COLO829 (cell line): ENCODE data around the gene MAGEA12.
"Not testable (repeated sequence)": the region's sequence is repeated elsewhere in the genome, so short reads cannot be mapped to it uniquely, and the experiment has no call there.

ENCODE experiments used
- DNase-seq: peaks from one replicate; pipeline ENCODE4 v3.0.0; 2012; ENCODE audit warnings: low spot score

Gene MAGEA12

DNA sequence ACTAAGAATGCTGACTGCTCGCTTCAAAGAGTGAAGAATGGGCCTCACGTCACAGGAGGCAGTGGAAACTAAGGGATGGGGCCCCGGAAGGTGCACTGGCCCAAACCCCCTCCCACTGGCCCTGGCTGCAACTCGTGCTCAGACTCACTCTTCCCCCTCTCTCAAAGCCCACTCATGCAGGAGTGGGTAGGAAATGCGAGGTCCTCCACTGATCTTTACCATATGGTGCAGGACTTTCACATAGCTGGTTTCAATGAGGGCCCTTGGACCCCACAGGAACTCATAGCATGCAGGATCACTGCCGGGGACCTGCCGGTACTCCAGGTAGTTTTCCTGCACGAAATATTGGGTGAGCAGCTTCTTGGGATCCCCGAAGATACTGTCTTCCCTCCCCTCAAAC is 33.0 kb downstream of the MAGEA12 start:
- not testable (repeated sequence) for DNase-seq

DNA sequence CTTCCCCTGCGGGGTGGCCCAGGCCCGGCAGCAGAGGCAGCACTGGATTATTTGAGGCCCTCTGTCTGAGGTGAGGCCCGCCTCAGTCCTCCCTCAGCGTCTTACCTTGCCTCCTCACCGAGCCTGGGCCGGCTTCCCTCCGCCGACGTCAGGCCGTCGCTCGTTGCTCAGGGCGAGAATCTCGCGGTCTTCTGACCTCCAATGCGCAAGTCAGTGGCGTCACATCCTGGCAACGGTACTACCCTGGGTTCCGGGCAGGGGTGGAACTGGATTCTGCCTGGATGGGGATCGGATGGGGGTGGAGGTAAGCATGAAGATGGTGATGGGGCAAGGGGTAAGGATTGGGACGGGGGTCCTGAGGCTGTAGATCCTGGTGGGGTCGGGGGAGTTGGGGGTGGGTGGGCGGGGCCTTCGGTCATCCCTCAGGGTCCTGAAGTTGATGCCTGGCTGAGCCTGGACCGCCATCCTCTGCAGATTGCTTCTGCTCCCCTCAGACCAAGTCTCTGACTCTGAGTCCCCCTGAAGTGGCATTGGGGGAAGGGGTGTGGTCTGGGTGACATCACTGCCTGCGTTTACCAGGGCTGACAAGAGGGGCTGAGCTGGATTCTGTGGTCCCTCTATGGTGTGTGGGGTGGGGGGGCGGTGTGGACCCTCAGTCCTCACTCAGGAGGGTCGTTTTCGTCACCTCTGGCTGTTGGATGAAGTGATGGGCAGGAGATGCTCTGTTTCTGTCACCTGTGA is 36.2 kb downstream of the MAGEA12 start, which contains the start of gene MAGEA6:
MAGEA6 (minus strand) TSS at position 141 of the 741 bp plus-strand sequence. CDS start 2,039 bp downstream, outside the sequence.
- DNase-seq = not testable (repeated sequence)

DNA sequence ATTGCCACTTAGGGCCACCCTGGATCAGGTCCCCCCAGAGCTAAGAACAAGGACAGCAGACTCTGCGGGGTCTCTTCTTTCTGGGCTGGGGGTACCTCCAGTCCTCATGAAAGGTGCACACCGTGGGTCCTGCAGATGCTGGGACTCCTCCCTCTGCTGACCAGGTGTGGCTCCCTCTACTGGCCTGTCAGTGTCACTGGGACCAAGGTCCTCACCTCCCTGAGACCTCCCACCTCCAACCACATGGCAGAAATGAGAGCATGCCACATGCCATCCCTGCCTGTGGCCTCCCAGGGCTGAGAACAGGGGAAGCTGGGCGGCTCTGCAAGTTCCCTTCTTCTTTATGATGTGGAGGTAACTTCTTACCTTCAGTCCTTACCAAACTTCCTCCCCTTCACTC is 53.5 kb downstream of the MAGEA12 start:
- DNase-seq = not testable (repeated sequence)
